NCI-H2107 treated with DMSO at 0.1 percent for 48 hours (cell line): ENCODE results near the gene GLDC.
A peak's percentile ranks its signal among the peaks of the same experiment; 100 is the strongest.
"Not testable (repeated sequence)": the region's sequence is repeated elsewhere in the genome, so short reads cannot be mapped to it uniquely, and the experiment has no call there.

Experiments
- DNase-seq: peaks from one replicate; lab custom pipeline; 2025; ENCODE audit not compliant: unreplicated experiment; lab: John Stamatoyannopoulos, UW

Gene GLDC

GRCh38 chr9:6622784-6623183 is 22.7 kb downstream of the GLDC start:
- DNase-seq, result not testable (repeated sequence)

- DNase-seq, result no peak
Measured at GRCh38 chr9:6620796-6621195, 24.7 kb downstream of the GLDC start.

GRCh38 chr9:6620353-6620752 is 25.2 kb downstream of the GLDC start:
- DNase-seq, result no peak

- DNase-seq, result no peak
Measured at GRCh38 chr9:6619909-6620308, 25.6 kb downstream of the GLDC start.

GRCh38 chr9:6616951-6617602 is 28.5 kb downstream of the GLDC start:
- no peak for DNase-seq

GRCh38 chr9:6614489-6614888 is 31.0 kb downstream of the GLDC start:
- no peak for DNase-seq

- no peak for DNase-seq
Measured at GRCh38 chr9:6611865-6612264, 33.7 kb downstream of the GLDC start.

- DNase-seq, result no peak
Measured at GRCh38 chr9:6610073-6610472, 35.5 kb downstream of the GLDC start.

GRCh38 chr9:6609497-6610016 is 36.0 kb downstream of the GLDC start:
- DNase-seq, result no peak

- no peak for DNase-seq
Measured at GRCh38 chr9:6605202-6605601, 40.3 kb downstream of the GLDC start.

GRCh38 chr9:6600426-6600825 is 45.1 kb downstream of the GLDC start:
- DNase-seq, result no peak

GRCh38 chr9:6600006-6600405 is 45.5 kb downstream of the GLDC start:
- DNase-seq, result no peak

- DNase-seq, result no peak
Measured at GRCh38 chr9:6598249-6598725, 47.2 kb downstream of the GLDC start.

- DNase-seq, result no peak
Measured at GRCh38 chr9:6592791-6593190, 52.7 kb downstream of the GLDC start.

GRCh38 chr9:6592231-6592630 is 53.3 kb downstream of the GLDC start:
- DNase-seq, result no peak

- no peak for DNase-seq
Measured at GRCh38 chr9:6590772-6591384, 54.7 kb downstream of the GLDC start.

GRCh38 chr9:6590334-6590733 is 55.2 kb downstream of the GLDC start:
- no peak for DNase-seq

GRCh38 chr9:6584881-6585597 is 60.5 kb downstream of the GLDC start:
- peak; percentile 6 for DNase-seq

GRCh38 chr9:6581253-6581652 is 64.3 kb downstream of the GLDC start:
- DNase-seq, result no peak

- DNase-seq, result no peak
Measured at GRCh38 chr9:6579613-6580012, 65.9 kb downstream of the GLDC start.

GRCh38 chr9:6576987-6577386 is 68.5 kb downstream of the GLDC start:
- DNase-seq, result no peak
